Stimulated activated CD4-positive, alpha-beta T cell treated with anti-CD3 and anti-CD28 coated beads, Interleukin-12 subunit alpha, Interleukin-12 subunit beta, amount 100 ng/mL, for 24 hours (primary cell): Measurements from ENCODE around the gene ZMYND8.

Experiments used
- DNase-seq, 2 experiments: peaks; one replicate each; pipeline ENCODE4 v3.0.0-alpha.2; 2020; ENCODE audit warnings: low read depth in 2 of 2

Gene ZMYND8

GRCh38 chr20:47174456-47175243 is 181.8 kb downstream of the ZMYND8 start:
- DNase-seq, result no peak

- no peak for DNase-seq
These were observed 182.8 kb downstream of the ZMYND8 start for GRCh38 chr20:47173596-47174216.

DNA sequence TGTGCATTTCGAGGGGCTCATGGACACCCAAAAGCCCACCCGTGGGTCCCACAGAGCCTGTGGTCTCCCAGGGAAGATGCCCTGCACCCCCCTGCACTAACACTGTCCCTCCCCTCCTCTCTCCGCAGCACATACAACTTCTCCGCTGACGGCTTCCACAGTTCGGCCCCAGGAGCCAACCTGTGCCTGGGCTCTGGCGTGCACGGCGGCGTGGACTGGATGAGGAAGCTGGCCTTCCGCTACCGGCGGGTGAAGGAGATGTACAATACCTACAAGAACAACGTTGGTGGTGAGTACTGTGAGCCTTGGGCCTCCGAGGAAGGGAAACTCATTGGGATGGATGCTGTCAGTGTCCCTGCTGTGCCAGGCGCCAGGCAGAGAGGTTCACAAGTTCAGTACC is 183.9 kb downstream of the ZMYND8 start:
- DNase-seq, result no peak

- DNase-seq, result no peak
These were observed 188.7 kb downstream of the ZMYND8 start for GRCh38 chr20:47167846-47168245.

- DNase-seq, result no peak
These were observed 191.1 kb downstream of the ZMYND8 start for GRCh38 chr20:47165376-47165865.

GRCh38 chr20:47164140-47164539 is 192.4 kb downstream of the ZMYND8 start:
- DNase-seq, result no peak

GRCh38 chr20:47161411-47161810 is 195.1 kb downstream of the ZMYND8 start:
- no peak for DNase-seq

GRCh38 chr20:47160992-47161391 is 195.5 kb downstream of the ZMYND8 start:
- no peak for DNase-seq

DNA sequence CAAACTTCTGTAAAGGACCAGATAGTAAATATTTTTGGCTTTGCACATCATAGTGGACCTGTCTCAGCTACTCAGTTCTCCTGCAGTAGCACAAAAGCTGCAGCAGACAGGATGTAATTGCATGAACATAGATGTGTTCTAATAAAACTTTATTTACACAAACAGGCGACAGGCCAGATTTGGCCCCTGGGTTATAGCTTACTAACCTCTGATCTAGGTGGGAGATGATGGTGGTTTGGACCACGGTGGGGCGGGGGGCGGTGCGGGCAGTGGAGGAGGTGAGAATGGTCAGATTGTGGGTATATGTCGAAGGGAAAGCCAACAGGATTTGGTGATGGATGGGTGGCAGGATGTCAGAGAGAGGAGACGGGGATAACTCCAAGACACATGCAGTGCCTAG is 196.3 kb downstream of the ZMYND8 start:
- DNase-seq, result no peak
